ENCODE results near the gene MAN2C1.

The MAN2C1 gene

GRCh38 chr15:75355369-75355768 lies 13.0 kb downstream of the MAN2C1 start:
- Histone ChIP-seq H2AFZ (ENCODE audit: low read length) (no peak overlapping the region), H3K4me2 (ENCODE audit: insufficient read depth, low read length, poor library complexity, severe bottlenecking) (no peak overlapping the region), H3K14ac (ENCODE audit: low read length) (no peak overlapping the region), H2BK5ac (ENCODE audit: low read length) (no peak overlapping the region), H3K27me3 (ENCODE audit: control insufficient read depth in 3 of 3, insufficient read depth in 3 of 3, low read depth in 1 of 3, low read length in 3 of 3) (no peaks in the 10 kb centered on the region), H3K9ac (ENCODE audit: low read depth, low read length, poor library complexity) (no peak overlapping the region), H3K79me1 (ENCODE audit: low read depth, low read length) (no peaks in the 10 kb centered on the region), H4K8ac (ENCODE audit: low read depth, low read length) (no peak overlapping the region), H3K27ac (replicated peaks; ENCODE audit: low read length) (no peak overlapping the region), H3K4me1 (ENCODE audit: control insufficient read depth in 2 of 2, insufficient read depth in 1 of 2, low read depth in 1 of 2, low read length in 2 of 2) (no peaks in the 10 kb centered on the region), H3K4ac (ENCODE audit: low read length) (no peak overlapping the region), H4K91ac (ENCODE audit: low read depth, low read length, poor library complexity) (no peak overlapping the region), H3K23ac (ENCODE audit: low read depth, low read length, poor library complexity) (no peak overlapping the region), H2BK15ac (ENCODE audit: low read length) (no peak overlapping the region), H2AK5ac (ENCODE audit: low read depth, low read length) (no peak overlapping the region), H3K4me3 (ENCODE audit: low read length in 2 of 2) (no peak overlapping the region), H3K9me3 (replicated peaks in 1 of 2; ENCODE audit: control insufficient read depth in 2 of 2, insufficient read depth in 1 of 2, low read depth in 1 of 2, low read length in 2 of 2) (peaks cover 0 to under 1% of the 10 kb centered on the region in 2 donors), H3K36me3 (replicated peaks in 1 of 2; ENCODE audit: control insufficient read depth in 2 of 2, insufficient read depth in 2 of 2, low read length in 2 of 2) (peaks cover 32 to 46% of the 10 kb centered on the region in 2 donors), H3K18ac (ENCODE audit: low read length) (no peak overlapping the region), H2BK120ac (ENCODE audit: low read depth, low read length) (no peak overlapping the region), H2BK12ac (ENCODE audit: low read length) (no peak overlapping the region)
- WGBS, 2 donors (ENCODE audit: extremely low coverage in 2 of 2, insufficient read length in 2 of 2, insufficient replicate concordance in 1 of 2) = no CpG with 5 or more reads among the region's 4 CpGs
- DNase-seq (ENCODE audit: low spot score) = no peak

GRCh38 chr15:75354454-75354853 lies 14.0 kb downstream of the MAN2C1 start:
- no peak overlapping the region for H2BK5ac ChIP-seq (ENCODE audit: low read length)
- H3K9ac ChIP-seq (ENCODE audit: low read depth, low read length, poor library complexity) = no peak overlapping the region
- no peak overlapping the region for H3K4me3 ChIP-seq (ENCODE audit: low read length in 2 of 2)
- peaks cover 0 to 3% of the 10 kb centered on the region in 2 donors for H3K9me3 ChIP-seq (replicated peaks in 1 of 2; ENCODE audit: control insufficient read depth in 2 of 2, insufficient read depth in 1 of 2, low read depth in 1 of 2, low read length in 2 of 2)
- H3K27me3 ChIP-seq (ENCODE audit: control insufficient read depth in 3 of 3, insufficient read depth in 3 of 3, low read depth in 1 of 3, low read length in 3 of 3) = no peaks in the 10 kb centered on the region
- peaks cover 3% of the 10 kb centered on the region for H3K79me1 ChIP-seq (ENCODE audit: low read depth, low read length)
- no peak overlapping the region for H2BK15ac ChIP-seq (ENCODE audit: low read length)
- no peak overlapping the region for H4K91ac ChIP-seq (ENCODE audit: low read depth, low read length, poor library complexity)
- H4K8ac ChIP-seq (ENCODE audit: low read depth, low read length) = no peak overlapping the region
- H3K4ac ChIP-seq (ENCODE audit: low read length) = no peak overlapping the region
- H3K23ac ChIP-seq (ENCODE audit: low read depth, low read length, poor library complexity) = no peak overlapping the region
- peaks cover 25 to 37% of the 10 kb centered on the region in 2 donors for H3K36me3 ChIP-seq (replicated peaks in 1 of 2; ENCODE audit: control insufficient read depth in 2 of 2, insufficient read depth in 2 of 2, low read length in 2 of 2)
- H3K4me2 ChIP-seq (ENCODE audit: insufficient read depth, low read length, poor library complexity, severe bottlenecking) = no peak overlapping the region
- DNase-seq (ENCODE audit: low spot score) = no peak
- no peak overlapping the region for H3K14ac ChIP-seq (ENCODE audit: low read length)
- no peak overlapping the region for H2AK5ac ChIP-seq (ENCODE audit: low read depth, low read length)
- H2BK120ac ChIP-seq (ENCODE audit: low read depth, low read length) = no peak overlapping the region
- H3K27ac ChIP-seq (replicated peaks; ENCODE audit: low read length) = no peak overlapping the region
- no CpG with 5 or more reads among the region's 7 CpGs for WGBS, 2 donors (ENCODE audit: extremely low coverage in 2 of 2, insufficient read length in 2 of 2, insufficient replicate concordance in 1 of 2)
- H2AFZ ChIP-seq (ENCODE audit: low read length) = no peak overlapping the region
- no peak overlapping the region for H2BK12ac ChIP-seq (ENCODE audit: low read length)
- H3K4me1 ChIP-seq (ENCODE audit: control insufficient read depth in 2 of 2, insufficient read depth in 1 of 2, low read depth in 1 of 2, low read length in 2 of 2) = no peaks in the 10 kb centered on the region
- H3K18ac ChIP-seq (ENCODE audit: low read length) = no peak overlapping the region

- no peak overlapping the region for H3K4me2 ChIP-seq (ENCODE audit: insufficient read depth, low read length, poor library complexity, severe bottlenecking)
- no peak overlapping the region for H4K91ac ChIP-seq (ENCODE audit: low read depth, low read length, poor library complexity)
- no peak overlapping the region for H2AFZ ChIP-seq (ENCODE audit: low read length)
- peak overlapping the region; percentile 87 for H3K23ac ChIP-seq (ENCODE audit: low read depth, low read length, poor library complexity)
- H3K4me1 ChIP-seq (ENCODE audit: control insufficient read depth in 2 of 2, insufficient read depth in 1 of 2, low read depth in 1 of 2, low read length in 2 of 2) = peaks cover 3 to 4% of the 10 kb centered on the region in 2 donors
- no peak overlapping the region for H3K18ac ChIP-seq (ENCODE audit: low read length)
- peak overlapping the region; percentile 43 for H2BK12ac ChIP-seq (ENCODE audit: low read length)
- H3K4ac ChIP-seq (ENCODE audit: low read length) = no peak overlapping the region
- H3K27ac ChIP-seq (replicated peaks; ENCODE audit: low read length) = no peak overlapping the region
- peak overlapping the region; percentile 27 for H3K9ac ChIP-seq (ENCODE audit: low read depth, low read length, poor library complexity)
- H3K4me3 ChIP-seq (ENCODE audit: low read length in 2 of 2) = no peak overlapping the region
- H3K14ac ChIP-seq (ENCODE audit: low read length) = no peak overlapping the region
- H3K79me1 ChIP-seq (ENCODE audit: low read depth, low read length) = peaks cover 3% of the 10 kb centered on the region
- H2AK5ac ChIP-seq (ENCODE audit: low read depth, low read length) = no peak overlapping the region
- H3K36me3 ChIP-seq (replicated peaks in 1 of 2; ENCODE audit: control insufficient read depth in 2 of 2, insufficient read depth in 2 of 2, low read length in 2 of 2) = peaks cover 18 to 30% of the 10 kb centered on the region in 2 donors
- no peak overlapping the region for H2BK120ac ChIP-seq (ENCODE audit: low read depth, low read length)
- peaks cover 0 to 7% (median 0%) of the 10 kb centered on the region in 3 experiments for H3K27me3 ChIP-seq (ENCODE audit: control insufficient read depth in 3 of 3, insufficient read depth in 3 of 3, low read depth in 1 of 3, low read length in 3 of 3)
- DNase-seq (ENCODE audit: low spot score) = no peak
- no peak overlapping the region for H2BK15ac ChIP-seq (ENCODE audit: low read length)
- WGBS, 2 donors (ENCODE audit: extremely low coverage in 2 of 2, insufficient read length in 2 of 2, insufficient replicate concordance in 1 of 2) = no CpG with 5 or more reads among the region's 7 CpGs
- H3K9me3 ChIP-seq (replicated peaks in 1 of 2; ENCODE audit: control insufficient read depth in 2 of 2, insufficient read depth in 1 of 2, low read depth in 1 of 2, low read length in 2 of 2) = peaks cover 0 to 3% of the 10 kb centered on the region in 2 donors
- H2BK5ac ChIP-seq (ENCODE audit: low read length) = no peak overlapping the region
- no peak overlapping the region for H4K8ac ChIP-seq (ENCODE audit: low read depth, low read length)
Observed at GRCh38 chr15:75353604-75354003, 14.8 kb downstream of the MAN2C1 start.

DNA sequence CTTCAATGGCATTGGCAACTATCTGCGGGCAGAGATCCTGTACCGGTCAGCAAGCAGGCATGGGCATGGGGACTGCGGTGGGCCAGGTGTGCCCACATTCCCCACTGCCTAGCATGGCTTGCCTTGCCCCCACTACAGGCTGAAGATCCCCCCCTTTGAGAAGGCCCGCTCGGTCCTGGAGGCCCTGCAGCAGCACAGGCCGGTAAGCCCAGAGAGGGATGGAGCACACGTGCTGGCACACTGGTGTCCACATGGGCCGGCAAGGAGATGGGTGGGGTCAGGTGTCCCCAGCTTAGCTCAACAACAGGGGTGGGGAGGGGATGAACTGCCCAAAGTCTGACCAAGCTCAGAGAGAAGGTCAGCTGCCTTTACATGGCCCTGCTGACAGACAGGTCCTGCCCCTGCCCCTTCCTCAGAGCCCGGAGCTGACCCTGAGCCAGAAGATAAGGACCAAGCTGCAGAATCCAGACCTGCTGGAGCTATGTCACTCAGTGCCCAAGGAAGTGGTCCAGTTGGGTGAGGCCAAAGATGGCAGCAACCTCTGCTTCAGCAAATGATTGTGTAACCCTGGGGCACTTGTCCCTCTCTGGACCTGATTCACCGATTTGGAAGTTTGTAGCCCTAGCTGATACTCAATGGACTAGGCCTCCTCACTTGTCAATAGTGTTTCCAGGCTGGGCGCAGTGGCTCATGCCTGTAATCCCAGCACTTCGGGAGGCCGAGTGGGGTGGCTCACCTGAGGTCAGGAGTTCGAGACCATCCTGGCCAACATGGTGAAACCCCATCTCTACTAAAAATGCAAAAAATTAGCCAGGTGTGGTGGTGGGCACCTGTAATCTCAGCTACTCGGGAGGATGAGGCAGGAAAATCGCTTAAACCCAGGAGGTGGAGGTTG lies 16.0 kb downstream of the MAN2C1 start:
- no peak overlapping the region for H2BK15ac ChIP-seq (ENCODE audit: low read length)
- no peak overlapping the region for H3K4me2 ChIP-seq (ENCODE audit: insufficient read depth, low read length, poor library complexity, severe bottlenecking)
- DNase-seq (ENCODE audit: low spot score) = no peak
- WGBS, 2 donors (ENCODE audit: extremely low coverage in 2 of 2, insufficient read length in 2 of 2, insufficient replicate concordance in 1 of 2) = no CpG with 5 or more reads among the region's 16 CpGs
- peaks cover 3% of the 10 kb centered on the region for H3K79me1 ChIP-seq (ENCODE audit: low read depth, low read length)
- peak overlapping the region; percentile 40 for H3K14ac ChIP-seq (ENCODE audit: low read length)
- H3K27ac ChIP-seq (replicated peaks; ENCODE audit: low read length) = no peak overlapping the region
- no peak overlapping the region for H4K91ac ChIP-seq (ENCODE audit: low read depth, low read length, poor library complexity)
- no peak overlapping the region for H2AK5ac ChIP-seq (ENCODE audit: low read depth, low read length)
- peaks cover 0 to 15% (median 0%) of the 10 kb centered on the region in 3 experiments for H3K27me3 ChIP-seq (ENCODE audit: control insufficient read depth in 3 of 3, insufficient read depth in 3 of 3, low read depth in 1 of 3, low read length in 3 of 3)
- no peak overlapping the region for H2BK120ac ChIP-seq (ENCODE audit: low read depth, low read length)
- no peak overlapping the region for H2AFZ ChIP-seq (ENCODE audit: low read length)
- H3K4me1 ChIP-seq (ENCODE audit: control insufficient read depth in 2 of 2, insufficient read depth in 1 of 2, low read depth in 1 of 2, low read length in 2 of 2) = peaks cover 3 to 6% of the 10 kb centered on the region in 2 donors
- H2BK5ac ChIP-seq (ENCODE audit: low read length) = no peak overlapping the region
- H3K23ac ChIP-seq (ENCODE audit: low read depth, low read length, poor library complexity) = peak overlapping the region; percentile 44
- peaks cover 12 to 21% of the 10 kb centered on the region in 2 donors for H3K36me3 ChIP-seq (replicated peaks in 1 of 2; ENCODE audit: control insufficient read depth in 2 of 2, insufficient read depth in 2 of 2, low read length in 2 of 2)
- peaks cover 0 to 3% of the 10 kb centered on the region in 2 donors for H3K9me3 ChIP-seq (replicated peaks in 1 of 2; ENCODE audit: control insufficient read depth in 2 of 2, insufficient read depth in 1 of 2, low read depth in 1 of 2, low read length in 2 of 2)
- H3K18ac ChIP-seq (ENCODE audit: low read length) = no peak overlapping the region
- no peak overlapping the region for H4K8ac ChIP-seq (ENCODE audit: low read depth, low read length)
- no peak overlapping the region for H2BK12ac ChIP-seq (ENCODE audit: low read length)
- H3K9ac ChIP-seq (ENCODE audit: low read depth, low read length, poor library complexity) = peak overlapping the region; percentile 51
- H3K4me3 ChIP-seq (ENCODE audit: low read length in 2 of 2) = no peak overlapping the region
- H3K4ac ChIP-seq (ENCODE audit: low read length) = no peak overlapping the region

Data from neuronal stem cell (in vitro differentiated cells).